ENCODE measurements around the gene BARX2.

Gene BARX2

GRCh38 chr11:129427816-129428406, 52.3 kb downstream of the BARX2 start:
- no peak for DNase-seq (ENCODE audit: low spot score)
- no peak for TF ChIP-seq CTCF (IDR thresholded peaks at IDR 0.05; ENCODE audit: extremely low read depth, missing control alignments)

- no peak for DNase-seq (ENCODE audit: low spot score)
- TF ChIP-seq CTCF (IDR thresholded peaks at IDR 0.05; ENCODE audit: extremely low read depth, missing control alignments) = no peak
Measured at GRCh38 chr11:129428557-129428956, 52.9 kb downstream of the BARX2 start.

- no peak for DNase-seq (ENCODE audit: low spot score)
- TF ChIP-seq CTCF (IDR thresholded peaks at IDR 0.05; ENCODE audit: extremely low read depth, missing control alignments) = no peak
Measured at GRCh38 chr11:129434641-129435498, 59.2 kb downstream of the BARX2 start.

GRCh38 chr11:129435499-129436245, 60.0 kb downstream of the BARX2 start:
- TF ChIP-seq CTCF (IDR thresholded peaks at IDR 0.05; ENCODE audit: extremely low read depth, missing control alignments) = no peak

GRCh38 chr11:129436573-129436972, 60.9 kb downstream of the BARX2 start:
- DNase-seq (ENCODE audit: low spot score) = no peak
- TF ChIP-seq CTCF (IDR thresholded peaks at IDR 0.05; ENCODE audit: extremely low read depth, missing control alignments) = no peak

More at GRCh38 chr11:129435499-129436245, 60.0 kb downstream of the BARX2 start:
- DNase-seq (ENCODE audit: low spot score) = no peak

GRCh38 chr11:129440028-129440713, 64.5 kb downstream of the BARX2 start:
- no peak for DNase-seq (ENCODE audit: low spot score)

More at GRCh38 chr11:129440028-129440713, 64.5 kb downstream of the BARX2 start:
- no peak for TF ChIP-seq CTCF (IDR thresholded peaks at IDR 0.05; ENCODE audit: extremely low read depth, missing control alignments)
